Measurements from ENCODE around the gene UBE2O. TPM values are rescaled to one million over a fixed set of nuclear protein-coding genes. Genes with fewer than 3 reads are reported as not detected.

UBE2O gene
- total and polyA plus RNA-seq, 4 donors: 3.3 to 71.5 (median 9.2) TPM

DNA sequence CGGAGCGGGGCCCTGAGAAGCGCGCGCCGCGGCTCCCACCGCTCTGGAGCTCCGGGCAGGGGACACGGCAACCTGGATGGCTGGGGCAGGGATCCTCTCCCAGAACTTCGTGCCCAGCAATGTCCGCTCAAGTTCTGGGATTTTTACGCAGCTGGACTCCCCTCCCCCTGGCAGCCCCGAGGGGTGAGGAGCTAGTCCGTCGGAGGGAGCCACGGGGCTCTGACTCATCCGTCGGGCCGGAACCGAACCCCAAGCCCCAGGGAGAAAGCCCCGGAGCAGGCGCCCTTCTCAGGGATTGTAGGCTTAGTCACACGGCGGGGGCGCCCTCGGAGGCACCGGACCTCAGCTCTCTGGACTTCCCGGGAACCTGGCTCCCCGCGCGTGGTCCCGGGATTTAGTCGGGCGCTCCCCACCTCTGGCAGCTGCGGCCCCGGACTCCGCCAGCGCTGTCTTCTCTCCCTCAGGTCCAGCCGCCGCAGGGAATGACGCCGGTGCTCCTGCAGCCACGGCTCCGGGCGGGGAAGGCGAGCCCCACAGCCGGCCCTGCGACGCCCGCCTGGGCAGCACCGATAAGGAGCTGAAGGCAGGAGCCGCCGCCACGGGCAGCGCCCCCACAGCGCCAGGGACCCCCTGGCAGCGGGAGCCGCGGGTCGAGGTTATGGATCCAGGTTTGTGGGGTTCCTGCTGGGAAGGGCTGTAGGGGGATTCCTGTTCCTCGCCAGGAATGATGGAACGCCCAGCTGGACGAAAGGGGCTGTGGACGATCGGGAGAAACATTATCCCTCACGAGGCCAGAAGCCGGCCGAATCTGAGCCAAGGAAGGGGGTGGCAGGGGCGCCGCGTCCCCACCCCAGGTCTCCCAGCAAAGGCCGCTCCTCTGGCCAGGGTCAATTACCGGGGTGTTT, 67.7 kb downstream of the UBE2O start:
- no peaks in the 10 kb centered on the region for H3K9me3 ChIP-seq (ENCODE audit: control insufficient read depth in 4 of 4, low read length in 3 of 4)
- 2% methylated on average over 74 of the region's 74 CpGs for WGBS
- no peaks in the 10 kb centered on the region for H3K27me3 ChIP-seq (ENCODE audit: control insufficient read depth in 4 of 4, insufficient read depth in 4 of 4, low read length in 3 of 4)
- peaks cover 14 to 40% (median 29%) of the 10 kb centered on the region in 4 donors for H3K4me1 ChIP-seq (ENCODE audit: control insufficient read depth in 4 of 4, insufficient read depth in 4 of 4, low read length in 3 of 4)
- TF ChIP-seq FOXA1 (IDR thresholded peaks at IDR 0.05) (no peak), ZBTB33 (IDR thresholded peaks at IDR 0.05) (no peak), GABPA (IDR thresholded peaks at IDR 0.05 in 1 of 2, conservative IDR thresholded peaks at IDR 0.05 in 1 of 2) (no peak), HNF4G (IDR thresholded peaks at IDR 0.05) (no peak)
- DNase-seq (ENCODE audit: low spot score): peak; percentile 77
- H3K9ac ChIP-seq (ENCODE audit: low read depth in 1 of 2, low read length in 2 of 2): peak overlapping the region in 1 of 2 donors; percentile 39
- peaks cover 0 to 1% (median 0%) of the 10 kb centered on the region in 4 donors for H3K36me3 ChIP-seq (ENCODE audit: control insufficient read depth in 4 of 4, insufficient read depth in 3 of 4, low read depth in 1 of 4, low read length in 3 of 4)
- peak overlapping the region in 2 of 3 donors; percentile 24 to 54 for H3K4me3 ChIP-seq (ENCODE audit: low read depth in 1 of 3, low read length in 3 of 3)
- H3K27ac ChIP-seq (ENCODE audit: low read depth in 1 of 2, low read length in 2 of 2): no peak overlapping the region

- H3K4me1 ChIP-seq (ENCODE audit: control insufficient read depth in 4 of 4, insufficient read depth in 4 of 4, low read length in 3 of 4): peaks cover 14 to 40% (median 29%) of the 10 kb centered on the region in 4 donors
- DNase-seq (ENCODE audit: low spot score): peak; percentile 81
- WGBS: under 1% methylated on average over 118 of the region's 118 CpGs
These were observed 68.5 kb downstream of the UBE2O start, which contains the start of gene SPHK1 for GRCh38 chr17:76384222-76384986. SPHK1 (plus strand) TSS chr17:76384609; CDS start chr17:76385645, 1,036 bp downstream.

More at GRCh38 chr17:76384222-76384986, 68.5 kb downstream of the UBE2O start, which contains the start of gene SPHK1:
- Histone ChIP-seq H3K4me3 (ENCODE audit: low read depth in 1 of 3, low read length in 3 of 3) (peak within 1 kb of the TSS; percentile 35 to 54 (median 46)), H3K27ac (ENCODE audit: low read depth in 1 of 2, low read length in 2 of 2) (peak within 1 kb of the TSS; percentile 51 to 67), H3K27me3 (ENCODE audit: control insufficient read depth in 4 of 4, insufficient read depth in 4 of 4, low read length in 3 of 4) (no peaks in the 10 kb centered on the region), H3K36me3 (ENCODE audit: control insufficient read depth in 4 of 4, insufficient read depth in 3 of 4, low read depth in 1 of 4, low read length in 3 of 4) (no peaks in the 10 kb centered on the region), H3K9ac (ENCODE audit: low read depth in 1 of 2, low read length in 2 of 2) (peak within 1 kb of the TSS in 1 of 2 donors; percentile 39), H3K9me3 (ENCODE audit: control insufficient read depth in 4 of 4, low read length in 3 of 4) (no peaks in the 10 kb centered on the region)
- TF ChIP-seq RXRA (IDR thresholded peaks at IDR 0.05) (no peak), RAD21 (IDR thresholded peaks at IDR 0.05) (no peak), JUND (IDR thresholded peaks at IDR 0.05) (no peak), CTCF (IDR thresholded peaks at IDR 0.05; ENCODE audit: low read depth, low read length, missing input control) (no peak), FOXA2 (IDR thresholded peaks at IDR 0.05) (no peak), EGR1 (IDR thresholded peaks at IDR 0.05; ENCODE audit: low read depth in 2 of 2) (no peak)
- TF ChIP-seq, protein P1, sequence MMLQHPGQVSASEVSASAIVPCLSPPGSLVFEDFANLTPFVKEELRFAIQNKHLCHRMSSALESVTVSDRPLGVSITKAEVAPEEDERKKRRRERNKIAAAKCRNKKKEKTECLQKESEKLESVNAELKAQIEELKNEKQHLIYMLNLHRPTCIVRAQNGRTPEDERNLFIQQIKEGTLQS (IDR thresholded peaks at IDR 0.05): no peak

Measured in liver (tissue), 9 donors.